GM19452 (cell line): ENCODE measurements around the gene TMEM109.

ENCODE experiments used
- ATAC-seq: cut with Tn5 transposase; IDR thresholded peaks from one replicate; pipeline ENCODE4 v1.9.1; 2021; ENCODE audit not compliant: unreplicated experiment

TMEM109 gene

GRCh38 chr11:60913793-60914632, at the start of gene TMEM109:
Gene TMEM109 (plus strand): TSS chr11:60914158. CDS start chr11:60919694, 5,536 bp downstream.
- ATAC-seq, result peak; percentile 40

DNA sequence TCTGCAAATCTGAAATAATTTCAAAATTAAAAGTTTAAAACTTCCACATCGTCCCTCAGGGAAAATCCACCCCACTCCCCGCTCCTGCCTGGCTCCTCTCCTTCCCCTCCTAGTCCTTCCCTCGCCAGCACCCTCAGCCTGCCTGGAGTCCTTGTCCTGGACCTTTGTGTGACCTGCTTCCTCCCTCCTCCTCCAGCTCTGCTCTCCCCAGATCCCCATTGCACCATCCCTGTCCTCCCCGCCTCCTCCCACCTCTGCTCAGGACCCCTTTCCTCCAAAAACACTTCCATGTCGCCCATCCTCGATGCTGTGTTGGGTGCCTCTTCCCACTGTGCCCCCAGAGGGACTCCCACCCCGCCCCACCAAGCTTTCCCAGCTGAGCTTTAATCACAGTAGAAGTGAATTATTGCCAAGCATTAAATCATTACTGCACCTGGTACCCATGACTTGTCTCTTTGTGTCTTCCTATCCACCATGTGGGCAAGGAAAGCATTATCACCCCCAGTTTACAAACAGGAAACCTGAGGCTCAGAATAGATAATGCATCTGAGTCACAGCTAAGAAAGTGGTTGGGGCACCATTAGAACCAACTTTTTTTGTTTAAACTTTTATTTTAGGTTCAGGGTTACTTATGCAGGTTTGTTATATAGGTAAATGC, 49.0 kb upstream of the TMEM109 start:
- ATAC-seq, result no peak

DNA sequence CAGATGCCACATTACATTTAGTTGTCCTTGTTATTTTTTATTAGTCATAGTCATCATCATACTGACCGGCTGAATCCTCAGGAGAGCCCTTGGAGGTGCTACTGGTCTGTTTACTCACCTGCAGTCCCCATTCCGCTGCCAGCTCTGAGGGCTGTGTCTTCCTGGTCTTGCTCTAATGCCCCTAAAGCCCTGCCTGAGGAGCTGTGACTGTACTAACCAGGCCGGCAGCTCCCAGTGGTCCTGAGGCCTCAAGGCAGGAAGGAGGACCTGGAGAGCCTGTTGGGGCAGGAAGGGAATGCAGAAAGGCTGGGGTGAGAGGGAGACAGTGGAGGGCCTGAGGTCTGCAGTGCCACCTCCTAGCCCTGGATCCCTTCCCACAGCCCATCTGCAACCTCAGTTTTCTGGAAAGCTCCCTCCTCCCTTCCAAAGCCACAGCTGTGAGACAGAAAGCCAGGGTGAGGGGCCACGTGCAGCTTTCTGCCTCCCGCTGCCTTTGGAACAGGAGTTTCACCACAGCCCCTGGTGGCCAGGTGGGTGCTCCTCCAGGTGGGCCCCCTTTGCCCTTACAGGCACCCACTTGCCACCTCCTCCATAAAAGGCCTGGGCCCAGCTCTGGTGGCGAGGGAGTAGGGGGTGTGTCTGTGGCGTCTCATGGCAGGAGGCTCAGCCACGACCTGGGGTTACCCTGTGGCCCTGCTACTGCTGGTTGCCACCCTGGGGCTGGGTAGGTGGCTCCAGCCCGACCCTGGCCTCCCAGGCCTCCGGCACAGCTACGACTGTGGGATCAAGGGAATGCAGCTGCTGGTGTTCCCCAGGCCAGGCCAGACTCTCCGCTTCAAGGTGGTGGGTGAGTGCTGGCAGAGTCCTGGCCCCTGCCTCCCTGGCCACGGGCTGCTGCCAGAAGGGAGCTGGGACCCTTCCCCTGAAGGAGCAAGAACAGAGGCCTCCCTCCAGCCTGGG, 46.8 kb upstream of the TMEM109 start, which contains the start of gene ZP1:
Gene ZP1 (plus strand): TSS at position 632 of the 960 bp plus-strand sequence. CDS start 20 bp downstream, at position 652.
- no peak for ATAC-seq

DNA sequence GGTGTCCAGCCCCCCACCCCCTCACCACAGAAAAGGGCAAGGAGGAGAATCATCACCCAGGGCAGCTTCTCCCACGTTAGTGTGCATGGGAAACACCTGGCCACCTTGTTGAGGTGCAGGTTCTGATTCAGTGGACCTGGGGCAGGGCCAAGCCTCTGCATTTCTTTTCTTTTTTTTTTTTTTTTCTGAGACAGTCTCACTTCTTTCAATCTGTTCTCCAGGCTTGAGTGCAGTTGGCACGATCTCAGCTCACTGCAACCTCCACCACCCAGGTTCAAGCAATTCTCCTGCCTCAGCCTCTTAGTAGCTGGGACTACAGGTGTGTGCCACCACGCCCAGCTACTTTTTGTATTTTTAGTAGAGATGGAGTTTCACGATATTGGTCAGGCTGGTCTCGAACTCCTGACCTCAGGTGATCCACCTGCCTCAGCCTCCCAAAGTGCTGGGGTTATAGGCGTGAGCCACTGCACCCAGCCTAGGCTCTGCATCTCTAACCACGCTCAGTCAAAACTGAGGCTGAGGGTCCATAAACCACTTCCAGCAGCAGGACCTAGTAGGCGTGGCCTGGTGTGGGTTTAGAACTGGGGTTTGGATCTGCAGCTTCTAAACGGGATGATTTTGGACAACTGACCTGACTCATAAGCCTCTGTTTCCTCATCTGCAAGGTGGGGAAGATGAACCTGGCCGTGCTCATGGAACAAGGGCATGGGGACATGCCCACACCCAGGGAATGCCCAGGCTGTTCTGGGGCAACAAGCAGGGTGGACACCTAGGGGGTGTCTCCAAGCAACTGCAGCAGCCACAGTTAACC, 45.9 kb upstream of the TMEM109 start:
- ATAC-seq, result no peak

DNA sequence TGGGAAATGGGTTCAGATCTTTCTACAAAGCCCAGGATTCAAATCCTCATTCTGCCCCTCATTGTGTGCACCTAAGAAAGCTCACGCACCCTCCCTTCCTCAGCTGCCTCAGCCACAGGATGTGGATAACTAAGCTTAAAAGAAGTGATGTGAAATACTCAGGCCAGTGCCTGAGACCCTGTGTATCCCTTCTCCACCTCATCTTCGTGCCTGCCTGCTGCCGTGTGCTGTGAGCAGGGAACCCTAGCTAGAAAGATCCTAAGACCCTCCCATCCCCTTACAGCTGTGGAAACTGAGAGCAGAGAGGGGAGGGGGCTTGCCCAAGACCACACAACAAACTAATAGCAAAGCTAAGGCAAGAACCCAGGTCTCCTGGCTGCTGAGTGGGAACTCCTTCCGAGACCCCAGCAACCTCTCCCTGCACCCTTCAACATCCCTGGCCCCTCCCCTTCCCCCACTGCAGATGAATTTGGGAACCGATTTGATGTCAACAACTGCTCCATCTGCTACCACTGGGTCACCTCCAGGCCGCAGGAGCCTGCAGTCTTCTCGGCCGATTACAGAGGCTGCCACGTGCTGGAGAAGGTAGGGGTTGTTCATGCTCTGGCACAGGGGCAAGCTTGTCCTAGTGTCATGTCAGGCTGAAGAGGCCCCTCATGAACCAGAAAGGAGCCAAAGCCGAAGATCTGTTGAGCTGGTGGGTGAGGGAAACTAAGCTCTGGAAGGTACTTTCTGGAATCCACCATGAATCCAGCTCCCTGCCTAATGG, 45.1 kb upstream of the TMEM109 start:
- no peak for ATAC-seq

- no peak for ATAC-seq
Observed at GRCh38 chr11:60869451-60869825, 44.5 kb upstream of the TMEM109 start.

GRCh38 chr11:60870276-60870675, 43.7 kb upstream of the TMEM109 start:
- no peak for ATAC-seq

DNA sequence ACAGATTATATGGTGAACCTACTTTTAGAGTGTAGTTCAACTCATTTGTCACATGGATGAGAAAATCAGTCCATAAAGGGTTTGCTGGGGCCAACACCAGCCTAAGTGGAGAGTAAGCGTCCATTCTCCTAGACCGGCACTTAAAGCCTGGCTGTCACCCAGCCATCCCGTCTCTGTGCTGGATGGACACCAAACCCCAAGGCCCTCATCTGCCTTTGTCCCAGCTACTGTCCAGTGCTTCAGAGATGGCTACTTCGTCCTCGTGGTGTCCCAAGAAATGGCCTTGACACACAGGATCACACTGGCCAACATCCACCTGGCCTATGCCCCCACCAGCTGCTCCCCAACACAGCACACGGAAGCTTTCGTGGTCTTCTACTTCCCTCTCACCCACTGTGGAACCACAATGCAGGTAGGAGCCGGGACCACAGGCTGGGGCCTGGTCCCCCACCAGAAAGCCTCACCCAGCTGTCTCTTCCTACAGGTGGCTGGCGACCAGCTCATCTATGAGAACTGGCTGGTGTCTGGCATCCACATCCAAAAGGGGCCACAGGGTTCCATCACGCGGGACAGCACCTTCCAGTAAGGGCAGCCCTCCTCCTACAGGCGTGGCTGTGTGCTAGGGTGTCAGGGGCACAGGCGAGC, 43.1 kb upstream of the TMEM109 start:
- ATAC-seq, result no peak

DNA sequence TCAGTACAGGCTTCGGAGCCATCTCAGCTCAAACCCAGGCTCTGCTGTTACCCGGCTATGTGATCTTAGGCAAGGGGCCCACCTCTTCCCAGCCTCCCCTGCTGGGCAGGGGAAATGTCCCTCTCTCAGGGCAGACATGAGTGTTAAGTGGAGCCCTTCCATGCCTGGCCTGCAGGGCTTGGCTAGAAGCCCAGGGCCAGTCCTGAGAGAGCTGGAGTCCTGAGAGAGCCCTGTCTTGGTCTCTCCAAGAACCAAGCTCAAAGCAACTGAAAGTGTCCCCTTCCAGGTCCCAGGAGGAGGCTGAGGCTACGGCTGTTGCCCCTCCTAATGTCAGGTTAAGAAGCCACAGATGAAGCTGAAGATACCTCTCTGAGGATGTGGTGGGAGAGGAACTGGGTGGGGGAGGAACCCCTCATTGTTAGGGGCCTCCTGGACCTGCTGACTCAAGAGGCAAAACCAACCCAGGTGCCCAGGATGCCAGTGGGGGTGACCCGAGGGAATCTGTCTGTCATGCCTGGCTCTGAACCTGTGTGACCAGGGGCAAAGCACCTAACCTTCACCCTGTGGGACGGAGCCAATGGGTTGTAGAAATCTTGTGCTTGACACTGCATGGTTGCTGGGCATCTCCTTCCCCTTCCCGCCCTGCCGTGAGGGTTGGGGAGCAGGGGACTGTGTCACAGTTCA, 42.4 kb upstream of the TMEM109 start:
- no peak for ATAC-seq

- no peak for ATAC-seq
Observed at GRCh38 chr11:60872124-60872960, 41.6 kb upstream of the TMEM109 start.

DNA sequence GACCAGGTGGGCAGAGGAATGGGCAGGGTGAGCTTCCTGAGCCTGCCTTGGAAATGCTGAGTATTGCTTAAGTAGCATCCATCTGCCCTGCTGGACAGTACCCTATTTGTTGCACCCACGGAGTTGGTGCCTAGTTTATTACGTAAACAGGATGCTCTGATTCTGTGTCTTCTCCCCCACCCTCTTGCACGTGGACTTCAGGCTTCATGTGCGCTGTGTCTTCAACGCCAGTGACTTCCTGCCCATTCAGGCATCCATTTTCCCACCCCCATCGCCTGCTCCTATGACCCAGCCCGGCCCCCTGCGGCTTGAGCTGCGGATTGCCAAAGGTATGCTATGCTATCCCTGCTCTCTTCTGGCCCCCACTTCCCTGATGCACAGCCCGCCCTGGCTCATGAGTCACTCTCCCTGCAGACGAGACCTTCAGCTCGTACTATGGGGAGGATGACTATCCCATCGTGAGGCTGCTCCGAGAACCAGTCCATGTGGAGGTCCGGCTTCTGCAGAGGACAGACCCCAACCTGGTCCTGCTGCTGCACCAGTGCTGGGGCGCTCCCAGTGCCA, 40.9 kb upstream of the TMEM109 start:
- ATAC-seq, result no peak

- no peak for ATAC-seq
Observed at GRCh38 chr11:60873533-60873932, 40.4 kb upstream of the TMEM109 start.

DNA sequence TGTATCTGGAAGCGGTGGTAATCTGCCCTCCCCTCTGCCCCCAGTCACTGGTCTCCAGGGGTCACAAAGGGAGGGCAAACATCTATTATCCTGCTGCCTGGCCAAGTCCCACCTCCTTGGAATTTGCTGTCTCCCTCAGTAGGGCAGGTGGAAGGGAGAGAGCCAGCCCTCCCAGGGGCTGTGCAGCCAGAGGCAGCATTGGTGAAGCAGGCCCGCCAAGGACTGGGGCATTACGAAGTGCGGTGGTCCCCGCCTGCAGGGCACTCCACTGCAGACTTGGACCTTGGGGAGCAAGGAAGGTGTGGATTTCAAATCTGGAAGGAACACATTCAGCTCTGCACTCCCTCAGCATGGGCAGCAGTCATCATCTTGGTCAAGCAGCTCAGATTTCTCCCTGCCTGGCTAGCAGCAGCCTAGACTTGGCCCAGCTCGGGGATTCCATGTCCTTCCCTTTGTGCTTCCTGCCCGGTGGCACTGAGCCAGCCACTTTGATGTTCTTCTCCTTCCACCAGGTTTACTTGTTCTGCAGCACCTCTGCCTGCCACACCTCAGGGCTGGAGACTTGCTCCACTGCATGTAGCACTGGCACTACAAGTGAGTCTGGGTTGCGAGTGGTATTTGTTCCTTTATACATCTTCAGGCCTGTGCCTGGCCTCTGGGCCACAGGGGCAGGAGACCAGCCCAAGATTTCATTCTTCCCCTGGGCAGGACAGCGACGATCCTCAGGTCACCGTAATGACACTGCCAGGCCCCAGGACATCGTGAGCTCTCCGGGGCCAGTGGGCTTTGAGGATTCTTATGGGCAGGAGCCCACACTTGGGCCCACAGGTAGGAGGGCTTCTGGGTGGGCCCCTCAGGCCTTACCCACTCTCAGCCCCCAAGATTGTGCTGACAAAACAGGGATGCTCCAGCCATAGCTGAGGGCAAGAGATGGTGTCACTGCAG, 39.3 kb upstream of the TMEM109 start:
- no peak for ATAC-seq

DNA sequence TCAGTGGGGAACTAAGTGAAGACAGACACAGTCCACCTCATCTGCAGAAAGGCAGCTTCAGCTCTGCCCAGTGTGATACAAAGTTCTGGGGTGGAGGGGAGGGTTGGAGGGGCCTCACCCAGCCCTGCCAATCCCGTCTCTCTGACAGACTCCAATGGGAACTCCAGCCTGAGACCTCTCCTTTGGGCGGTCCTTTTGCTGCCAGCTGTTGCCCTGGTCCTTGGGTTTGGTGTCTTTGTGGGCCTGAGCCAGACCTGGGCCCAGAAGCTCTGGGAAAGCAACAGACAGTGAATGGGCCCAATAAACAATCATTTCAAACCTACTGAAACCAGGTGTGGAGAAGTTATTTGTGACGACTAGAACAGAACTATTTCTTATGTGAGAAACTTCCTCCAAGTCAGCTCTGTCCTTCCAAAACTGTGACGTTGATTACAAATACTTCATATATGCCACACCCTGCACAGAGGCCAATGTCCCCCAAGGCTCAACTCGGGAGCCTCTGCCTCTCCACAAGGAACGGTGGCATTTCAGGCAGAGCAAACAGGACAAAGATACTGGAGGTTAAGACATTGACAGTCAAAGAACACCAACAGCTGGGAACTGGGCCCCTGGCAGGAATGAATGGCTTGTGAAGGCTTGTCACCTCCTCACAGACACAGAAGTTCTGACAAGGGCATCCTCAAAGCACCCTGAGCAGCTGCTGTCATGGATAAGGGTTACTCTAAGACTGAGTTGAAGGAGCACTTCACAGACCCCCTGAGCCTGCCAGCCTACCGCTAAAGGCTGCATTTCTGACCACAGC, 38.4 kb upstream of the TMEM109 start:
- ATAC-seq, result no peak

DNA sequence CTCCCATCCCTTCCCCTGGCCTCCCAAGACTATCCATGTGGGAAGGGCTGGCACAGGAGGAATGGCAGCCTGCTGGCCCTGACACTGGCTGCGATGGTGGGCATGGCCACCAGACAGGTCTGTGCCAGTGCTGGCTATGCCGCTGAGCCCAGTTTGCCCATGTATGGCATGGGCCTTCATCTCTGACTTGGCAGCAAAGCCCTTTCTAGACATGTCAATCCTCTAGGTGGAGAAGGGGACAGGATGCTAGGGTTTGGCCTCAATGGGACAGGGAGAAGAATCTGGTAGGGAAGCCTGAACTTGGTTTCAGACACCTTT, 37.8 kb upstream of the TMEM109 start:
- ATAC-seq, result no peak
